HG03159 (cell line): ENCODE data around the gene MCTP2.

Experiments
- ATAC-seq: cut with Tn5 transposase; IDR thresholded peaks from one replicate; pipeline ENCODE4 v1.9.1; 2021; ENCODE audit warnings: mild to moderate bottlenecking, moderate library complexity; ENCODE audit not compliant: unreplicated experiment

The MCTP2 gene

DNA sequence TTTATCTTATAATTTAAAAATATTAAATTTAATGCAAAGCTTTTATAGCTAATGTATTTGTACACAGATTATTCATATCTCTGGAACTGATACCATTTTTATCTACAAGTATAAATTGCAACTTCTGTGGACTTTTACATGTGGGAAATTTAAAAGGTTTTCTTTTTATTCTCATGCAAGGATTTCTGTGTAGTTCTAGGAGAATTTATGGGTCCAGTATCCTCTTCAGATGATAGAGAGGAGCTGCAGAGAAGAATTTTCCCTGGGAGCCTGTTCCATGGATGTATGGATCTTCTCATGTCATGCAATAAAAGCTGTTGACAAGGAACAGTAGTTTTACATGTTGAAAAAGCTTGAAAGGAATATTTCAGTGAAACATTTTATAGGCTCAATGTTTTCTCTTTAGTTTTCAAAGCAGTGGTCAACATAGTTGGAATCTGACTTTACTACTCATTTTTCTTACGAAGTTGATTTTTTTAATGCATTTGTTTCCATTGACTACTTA is 119.7 kb downstream of the MCTP2 start:
- no peak for ATAC-seq

DNA sequence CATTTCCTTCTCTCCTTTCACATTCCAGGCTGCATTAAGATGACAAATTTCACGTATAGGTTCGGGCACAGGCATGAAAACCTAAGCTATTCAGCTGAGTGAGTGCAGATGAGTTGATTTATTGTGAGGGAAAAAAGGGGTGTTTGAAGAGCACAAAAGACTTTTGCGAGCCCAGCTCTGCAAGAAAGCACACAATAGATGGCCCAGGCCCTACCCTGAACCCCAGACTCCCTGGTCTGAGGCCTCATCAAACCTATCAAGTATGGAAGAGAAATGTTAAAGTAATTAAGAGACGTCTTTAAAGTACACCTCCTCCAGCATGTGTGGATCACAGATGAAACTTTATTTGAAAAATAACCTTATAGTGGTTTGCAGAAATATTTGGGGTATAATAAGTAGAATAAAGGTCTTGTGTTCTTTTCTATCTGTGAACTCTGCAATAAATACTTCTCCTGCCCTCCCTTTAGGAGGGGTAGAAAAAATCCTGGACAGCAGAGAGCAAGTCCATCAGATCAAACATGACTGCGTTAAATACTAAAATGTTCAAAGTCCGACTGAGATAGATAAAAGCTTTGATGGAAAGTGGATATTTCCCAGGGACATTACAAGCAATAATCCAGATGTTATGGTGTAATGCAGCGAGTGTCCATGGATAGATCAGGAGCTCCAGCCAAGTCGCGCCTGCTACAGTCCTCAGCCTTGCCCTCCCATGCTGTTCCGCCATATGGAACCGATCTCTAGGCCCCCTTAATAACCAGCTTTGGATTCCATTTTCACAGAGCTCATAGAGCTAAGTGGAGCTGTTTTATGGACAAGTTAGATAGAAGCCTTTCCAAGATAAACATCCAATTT is 121.5 kb downstream of the MCTP2 start:
- no peak for ATAC-seq

DNA sequence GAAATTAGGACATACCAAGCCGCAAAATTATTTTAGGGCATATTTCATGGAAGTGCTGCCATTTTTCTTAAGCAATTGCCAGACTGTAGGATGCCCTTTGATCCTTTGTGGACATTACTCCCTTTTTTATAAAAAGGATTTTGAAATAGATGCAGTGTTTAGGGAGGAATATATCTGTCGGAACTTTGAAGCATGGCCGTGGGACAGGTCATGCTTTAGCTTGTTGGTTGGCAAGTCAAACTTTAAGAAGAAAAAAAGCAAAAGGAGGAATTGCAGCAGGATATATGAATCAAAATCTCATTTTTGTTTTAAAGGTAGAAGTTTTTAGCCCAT is 122.1 kb downstream of the MCTP2 start:
- no peak for ATAC-seq

DNA sequence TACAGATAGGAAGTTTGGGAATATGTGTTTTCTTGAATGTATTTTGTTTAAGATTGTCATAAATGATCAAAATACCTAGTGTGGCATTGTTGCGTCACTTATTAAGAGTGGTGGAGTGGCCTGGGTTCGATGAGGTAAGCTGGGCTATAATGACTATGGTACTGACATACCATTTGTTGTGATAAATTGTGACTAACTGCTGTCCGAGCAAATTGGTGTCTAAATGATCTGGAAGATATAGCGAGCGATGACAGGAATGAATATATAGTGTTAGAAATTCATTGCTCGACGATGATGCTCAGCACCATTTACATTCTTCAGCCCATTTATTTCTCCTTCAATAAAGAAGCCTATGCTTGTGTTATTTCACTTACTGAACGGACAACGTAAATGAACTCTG is 123.3 kb downstream of the MCTP2 start:
- no peak for ATAC-seq

DNA sequence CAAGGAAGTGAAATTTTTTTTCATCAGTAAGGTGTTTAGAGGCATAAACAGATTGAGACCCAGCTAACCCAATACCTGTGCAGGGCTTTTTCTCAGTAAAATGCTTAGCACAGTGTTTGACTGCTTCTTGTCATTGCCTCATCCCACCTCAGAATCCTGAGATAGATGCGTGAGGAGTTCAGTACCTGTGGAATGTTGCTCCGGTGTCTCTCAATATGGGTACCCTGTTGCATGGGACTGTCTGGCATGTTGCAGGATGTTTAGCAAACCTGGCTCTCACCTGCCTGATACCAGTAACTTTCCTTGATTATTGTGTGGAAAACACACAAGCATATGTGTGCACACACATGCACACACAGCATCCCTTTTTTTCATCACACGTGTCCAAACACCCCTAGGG is 128.4 kb downstream of the MCTP2 start:
- no peak for ATAC-seq

DNA sequence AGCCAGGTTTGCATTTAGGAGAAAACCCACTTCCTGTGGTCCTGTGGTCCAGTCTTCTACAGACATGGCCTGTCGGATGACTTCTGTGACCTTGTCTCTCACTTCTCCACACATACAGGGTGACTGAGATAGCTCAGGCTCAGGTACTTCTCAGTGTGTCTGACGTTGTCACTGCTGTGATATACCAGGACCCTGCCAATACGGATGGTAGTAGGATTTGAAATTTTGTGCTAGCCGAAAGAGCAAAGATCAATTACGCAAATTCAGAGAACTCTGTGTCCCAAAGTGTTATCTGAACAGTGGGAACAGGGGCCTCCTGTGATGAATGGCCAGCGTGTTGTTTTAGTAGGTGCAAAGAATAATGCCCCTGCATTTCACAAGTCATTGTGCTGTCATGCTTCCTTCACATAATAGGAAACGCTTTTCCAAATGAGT is 128.9 kb downstream of the MCTP2 start:
- no peak for ATAC-seq

DNA sequence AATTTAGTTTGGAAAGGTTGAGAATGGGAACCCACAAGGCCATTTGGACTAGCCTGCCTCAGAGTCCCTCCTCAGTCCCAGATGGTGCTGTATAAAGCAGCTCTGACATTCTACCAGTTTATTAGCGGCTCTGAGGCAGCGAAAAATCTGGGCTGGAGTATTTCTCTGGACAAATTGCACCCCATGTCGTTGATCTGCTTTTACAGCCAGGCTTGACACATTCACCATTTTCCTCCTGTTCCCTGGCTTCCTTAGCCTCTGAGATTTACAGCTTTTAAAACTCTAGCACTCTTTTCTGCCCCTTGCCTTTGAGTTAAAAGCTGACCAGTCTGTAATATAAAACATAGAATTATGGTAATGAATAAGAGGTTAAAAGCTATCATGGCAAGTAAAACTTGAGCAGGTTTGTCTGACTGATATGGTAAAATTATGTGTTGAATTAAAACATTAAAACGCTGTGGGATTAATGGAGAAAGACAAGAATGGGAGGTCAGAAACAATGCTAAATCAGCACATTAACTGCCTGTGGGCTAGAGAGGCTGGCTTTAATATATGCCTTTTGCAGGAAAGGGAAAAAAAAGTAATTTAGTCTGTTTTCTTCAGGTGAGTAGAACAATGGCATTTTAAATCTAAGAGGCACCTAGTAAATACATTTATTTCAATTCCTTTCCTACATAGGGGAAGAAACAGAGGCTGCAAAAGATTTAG is 131.2 kb downstream of the MCTP2 start:
- no peak for ATAC-seq

DNA sequence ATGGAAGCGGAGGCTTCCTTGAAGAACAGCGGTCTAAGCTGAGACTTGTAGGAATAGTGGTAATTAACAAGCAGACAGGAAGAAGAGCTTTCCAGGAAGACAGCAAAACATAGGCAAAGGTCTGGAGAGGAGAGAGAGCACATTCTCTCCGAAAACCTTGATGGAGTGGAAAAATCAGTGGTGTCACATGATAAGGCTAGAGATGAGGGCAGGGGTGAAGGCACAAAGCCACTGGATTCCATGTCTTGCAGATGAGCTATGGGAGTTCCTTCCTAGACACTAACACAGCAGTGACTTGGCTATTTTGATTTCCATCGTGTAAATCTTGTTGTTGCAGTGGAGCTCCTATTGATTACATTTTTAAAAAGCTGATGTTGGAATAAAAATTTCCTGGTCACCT is 132.0 kb downstream of the MCTP2 start:
- no peak for ATAC-seq

DNA sequence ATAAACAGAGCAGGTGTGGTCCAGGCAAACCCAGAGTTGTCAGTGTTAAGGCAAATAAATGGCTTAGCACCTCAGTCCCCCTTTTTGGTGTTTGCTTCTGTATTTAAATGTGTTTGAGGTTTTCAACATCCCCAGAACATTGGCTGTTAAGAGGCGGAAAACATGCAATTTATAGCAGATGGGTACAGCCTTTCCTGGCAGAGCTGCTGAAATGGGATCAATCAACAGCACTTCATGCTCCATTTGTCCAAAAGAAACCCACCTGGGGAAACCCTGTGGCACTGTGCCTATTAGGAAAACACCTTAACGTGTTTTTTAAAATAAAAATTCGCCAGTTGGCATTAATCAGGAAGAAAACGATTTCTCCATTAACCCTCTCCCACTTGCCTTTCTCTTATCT is 135.4 kb downstream of the MCTP2 start:
- no peak for ATAC-seq

DNA sequence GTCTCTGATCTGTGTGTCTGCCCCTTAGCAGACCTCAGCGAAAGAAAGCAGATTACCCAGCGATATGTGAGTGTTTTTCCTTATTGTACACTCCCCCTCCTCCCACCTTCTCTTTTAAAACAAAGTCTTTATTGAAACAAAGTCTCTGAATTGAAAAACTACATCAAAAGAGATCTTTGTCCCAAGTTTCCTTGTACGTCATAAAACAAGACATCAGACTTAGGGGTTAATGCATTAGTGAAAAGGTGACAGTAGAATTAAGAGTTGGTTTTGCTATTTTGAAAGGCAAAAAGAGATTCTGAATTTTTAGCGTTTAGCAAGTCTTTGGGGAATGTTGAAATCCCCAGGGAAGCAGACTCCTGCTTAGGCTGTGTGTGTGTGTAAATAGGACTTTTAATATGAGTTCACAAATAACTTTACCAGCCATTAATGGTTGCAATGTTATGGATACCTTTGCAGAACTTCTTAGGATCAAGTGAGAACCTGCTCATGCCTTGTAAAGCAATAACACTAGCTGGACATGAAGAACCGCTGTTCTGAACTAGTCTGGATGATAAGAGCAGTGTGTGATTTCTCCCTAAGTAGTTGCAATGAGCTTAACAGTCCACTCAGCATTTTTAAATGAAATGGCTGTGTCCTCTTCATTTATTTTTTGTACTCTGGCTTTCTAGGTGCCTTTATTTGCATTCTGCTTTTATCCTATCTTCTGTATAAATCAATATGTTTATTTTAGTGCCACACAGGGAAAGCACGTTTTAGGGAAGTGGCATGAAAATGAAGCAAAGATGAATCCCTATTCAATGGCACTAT is 136.6 kb downstream of the MCTP2 start:
- ATAC-seq = no peak

DNA sequence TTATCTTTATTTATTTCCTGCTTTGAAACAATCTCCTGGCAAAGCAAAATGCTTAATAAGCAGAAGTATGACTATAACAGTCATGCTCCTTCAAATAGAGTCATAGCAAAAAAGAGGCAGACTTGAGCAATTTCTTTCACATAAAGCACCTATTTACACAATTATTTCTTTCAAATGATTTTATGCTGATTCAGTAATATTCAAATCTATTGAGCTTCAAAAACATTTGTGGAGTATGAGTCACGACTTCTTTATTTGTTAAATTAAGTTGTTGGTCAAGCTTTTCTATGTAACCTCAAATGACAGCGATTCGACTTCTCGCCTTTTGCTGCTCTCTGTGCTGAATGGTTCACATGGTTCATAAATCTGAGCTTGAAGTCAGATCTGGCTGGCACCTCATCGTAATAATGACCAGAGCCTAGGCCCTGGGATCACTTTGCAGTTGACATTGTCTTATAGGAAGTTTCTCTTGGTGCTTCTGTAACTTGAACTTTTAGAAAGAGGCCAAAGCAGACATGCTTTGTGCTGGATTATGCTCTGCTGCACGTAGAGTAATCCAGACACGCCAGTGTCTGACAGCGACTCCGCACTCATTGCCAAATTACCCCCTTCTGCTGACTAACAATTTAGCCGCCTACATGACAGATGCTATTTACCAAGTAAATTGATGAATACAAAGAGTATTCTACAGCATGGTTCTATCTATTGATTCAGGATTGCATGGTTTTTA is 139.0 kb downstream of the MCTP2 start:
- no peak for ATAC-seq

DNA sequence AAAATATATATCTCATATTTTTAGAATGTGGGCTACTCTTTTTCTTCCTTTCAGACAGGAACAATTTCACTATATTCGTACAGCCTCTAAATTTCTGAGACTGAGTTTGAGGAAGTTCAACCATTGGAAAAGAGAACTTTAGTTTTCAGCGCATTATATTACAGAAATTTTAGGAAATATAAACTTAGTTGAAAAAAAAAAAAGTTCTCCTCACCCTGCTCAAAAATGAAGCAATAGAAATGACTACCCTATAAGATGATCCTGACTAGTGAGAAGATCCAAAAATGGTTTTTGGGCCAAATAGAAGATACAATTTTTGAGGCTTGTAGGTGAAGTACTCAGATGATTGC is 139.6 kb downstream of the MCTP2 start:
- ATAC-seq = no peak

DNA sequence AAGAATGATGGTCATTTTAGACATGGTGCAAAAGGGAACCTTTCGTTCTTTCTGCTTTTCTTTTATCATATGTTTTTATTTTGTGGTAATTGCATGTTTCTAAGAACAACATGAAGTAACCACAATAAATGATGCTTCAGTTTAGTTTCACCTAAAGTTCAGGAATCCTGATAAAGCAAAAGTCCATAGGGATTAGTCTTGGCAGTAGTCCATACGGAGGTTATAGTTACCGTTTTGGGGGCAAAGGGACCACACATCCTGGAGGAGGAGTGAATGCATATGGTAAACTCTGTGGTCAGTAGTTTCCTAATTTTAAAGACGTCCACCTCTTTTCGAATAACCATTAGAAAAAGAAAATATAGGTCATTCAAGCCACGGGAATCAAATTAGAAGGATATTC is 141.5 kb downstream of the MCTP2 start:
- no peak for ATAC-seq

DNA sequence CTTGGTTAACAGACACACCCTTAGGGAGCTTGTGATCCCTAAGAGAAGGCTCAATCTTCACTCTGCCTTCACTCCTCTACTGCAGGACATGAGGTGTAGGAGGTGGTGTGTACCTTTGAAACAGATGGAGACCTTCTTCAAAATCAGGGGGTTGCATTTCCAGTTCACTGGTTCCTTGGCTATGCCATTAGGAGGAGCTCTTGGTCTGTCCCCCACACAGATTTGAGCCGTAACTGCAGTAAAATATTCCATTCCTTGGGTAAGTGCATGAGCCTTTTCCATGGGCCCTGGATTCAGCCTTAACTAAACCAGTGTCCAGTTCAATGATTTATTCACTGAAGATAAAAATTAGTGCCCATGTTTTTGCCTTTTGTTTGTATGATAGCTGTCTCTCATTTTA is 144.6 kb downstream of the MCTP2 start:
- no peak for ATAC-seq

DNA sequence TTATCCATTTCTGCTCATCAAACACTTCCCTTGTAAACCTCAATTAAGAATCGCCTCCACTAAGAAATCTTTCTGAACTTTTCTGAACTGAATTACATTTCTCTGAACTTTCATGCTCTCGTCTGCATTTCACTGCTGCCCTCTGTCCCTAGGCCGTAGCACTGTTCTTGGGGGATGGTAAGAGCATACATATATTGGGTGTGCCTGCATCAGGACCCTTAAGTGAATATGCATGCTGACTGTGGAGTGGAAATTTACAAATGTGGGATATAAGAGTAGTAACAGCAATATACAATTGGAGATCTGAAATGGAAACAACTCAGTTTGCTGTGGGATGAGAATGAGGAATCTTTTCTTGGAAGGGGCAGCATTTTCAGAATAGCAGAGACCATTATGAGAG is 148.6 kb downstream of the MCTP2 start:
- ATAC-seq = no peak

DNA sequence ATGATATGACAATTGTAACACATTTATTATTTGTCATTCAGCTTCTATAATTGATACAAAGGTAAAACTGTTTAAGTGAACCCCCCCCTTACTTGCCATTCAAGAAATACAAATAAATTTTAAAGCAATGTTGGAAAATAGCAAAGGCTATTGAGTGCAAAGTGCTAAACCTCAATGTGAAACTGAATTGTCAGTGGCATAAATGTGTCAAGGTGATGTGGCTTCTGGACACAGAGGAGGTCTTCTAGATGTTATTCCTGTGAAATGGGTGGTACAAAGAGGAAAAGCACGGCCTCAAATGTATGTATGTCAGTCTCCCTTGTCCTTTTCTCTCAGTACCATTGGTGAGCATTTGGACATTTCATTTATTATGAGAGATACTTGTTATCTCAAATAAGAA is 149.4 kb downstream of the MCTP2 start:
- no peak for ATAC-seq

DNA sequence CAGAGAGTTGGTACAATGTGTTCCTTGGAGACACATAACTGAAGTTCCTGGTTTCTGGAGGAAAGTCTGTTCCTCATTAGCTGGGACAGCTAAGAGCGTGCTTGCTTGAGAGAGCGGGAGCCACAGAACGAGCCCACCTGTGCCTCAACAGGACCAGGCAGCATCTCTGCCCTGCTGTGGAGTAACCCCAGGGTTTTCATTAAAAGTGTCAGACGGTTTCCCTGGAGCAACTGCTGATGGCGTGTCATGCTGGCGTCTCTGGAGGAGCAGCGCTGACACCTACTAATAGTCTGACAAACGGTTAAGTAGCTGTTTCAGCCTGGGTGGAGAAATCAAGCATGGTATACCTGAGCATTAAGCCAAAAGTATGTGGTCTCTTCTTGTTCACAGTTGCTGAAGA is 150.0 kb downstream of the MCTP2 start:
- ATAC-seq = no peak

DNA sequence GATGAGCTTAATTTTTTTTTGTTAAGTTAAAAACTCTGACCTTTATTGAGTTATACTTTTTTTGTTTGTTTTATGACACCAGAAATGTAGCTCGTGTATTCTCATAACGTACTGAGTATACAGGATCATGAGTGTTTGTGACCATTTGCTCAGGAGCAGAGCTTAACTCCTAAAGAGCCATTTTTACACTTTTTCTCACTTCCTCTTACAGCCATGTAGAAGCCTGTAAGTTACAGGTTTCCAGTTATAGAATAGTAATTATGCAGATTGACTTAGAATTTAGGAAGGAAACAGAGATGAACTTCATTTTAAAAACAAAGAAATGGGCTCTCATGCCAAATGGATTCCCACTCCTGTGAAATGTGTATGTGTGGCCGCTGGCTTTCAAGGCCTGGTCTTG is 151.7 kb downstream of the MCTP2 start:
- ATAC-seq = no peak

DNA sequence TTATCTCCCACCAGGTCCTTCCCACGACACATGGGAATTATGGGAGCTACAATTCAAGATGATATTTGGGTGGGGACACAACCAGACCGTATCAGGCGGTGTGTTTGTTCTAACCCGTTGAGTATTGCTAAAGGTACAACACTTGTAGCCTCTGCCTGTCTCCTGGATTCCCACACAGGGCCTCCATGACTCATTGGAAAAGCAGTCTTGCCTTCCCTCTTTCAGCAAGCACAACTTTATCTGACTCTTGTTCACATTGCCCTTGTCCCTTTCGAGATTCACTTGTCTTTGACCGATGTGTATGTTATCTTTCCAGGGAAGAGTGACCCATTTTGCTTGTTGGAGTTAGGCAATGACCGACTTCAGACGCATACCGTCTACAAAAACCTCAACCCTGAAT is 152.3 kb downstream of the MCTP2 start:
- no peak for ATAC-seq

DNA sequence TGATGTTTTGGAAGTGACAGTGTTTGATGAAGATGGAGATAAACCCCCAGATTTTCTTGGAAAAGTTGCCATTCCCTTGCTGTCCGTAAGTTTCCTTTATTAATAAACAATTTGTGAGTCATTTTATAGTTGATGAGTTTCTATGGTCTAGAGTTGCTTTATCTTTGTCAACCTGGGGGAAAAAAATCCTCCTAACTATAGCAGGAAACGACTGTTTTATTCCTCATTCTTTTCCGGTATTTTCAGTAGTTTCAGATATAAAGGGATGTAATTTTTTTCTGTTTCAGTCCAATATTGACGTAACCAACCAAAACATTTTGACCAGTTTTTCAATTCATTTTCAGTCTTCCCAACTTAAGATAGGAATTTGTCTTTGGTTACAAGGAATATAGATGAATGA is 154.1 kb downstream of the MCTP2 start:
- no peak for ATAC-seq

DNA sequence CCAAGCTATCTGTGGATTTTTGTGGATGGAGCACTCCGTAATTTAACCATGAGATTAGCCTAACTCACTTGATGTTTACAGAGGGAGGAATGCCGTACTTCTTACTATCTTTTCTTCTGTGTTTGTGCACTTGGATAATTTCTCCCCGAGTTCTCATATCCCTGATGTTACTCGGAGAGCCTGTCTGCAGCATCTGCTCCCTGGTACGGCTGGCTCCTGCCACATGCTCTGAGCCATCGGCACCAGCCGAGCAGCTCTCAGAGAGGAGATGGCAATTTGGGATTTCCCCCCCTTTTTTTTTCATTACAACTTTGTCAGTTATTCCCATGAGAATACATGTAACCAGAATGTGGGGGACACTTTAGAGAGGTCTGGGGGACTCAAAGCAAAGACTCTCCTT is 155.0 kb downstream of the MCTP2 start:
- no peak for ATAC-seq
